GM12878 (cell line): Measurements from ENCODE around the gene B3GALNT2.

Experiments used
- CHD4 ChIP-seq: fragments of 200-600 bp; sonication (generic); IDR thresholded peaks from 2 replicates; pipeline ENCODE4 v1.6.1; 2016; ENCODE audit warnings: mild to moderate bottlenecking
- E2F8 ChIP-seq: fragments of 450-650 bp; IDR thresholded peaks from 2 replicates; pipeline ENCODE4 v1.6.1; 2018; ENCODE audit warnings: mild to moderate bottlenecking, low read depth, moderate library complexity; ENCODE audit not compliant: partially characterized antibody
- MAX ChIP-seq: IDR thresholded peaks from 2 replicates; pipeline ENCODE4 v1.6.1; 2012; ENCODE audit warnings: low read depth, low read length, improper control_type of control experiment
- MYC ChIP-seq: IDR thresholded peaks from 2 replicates; pipeline ENCODE4 v1.6.1; 2011; ENCODE audit warnings: mild to moderate bottlenecking, low read length, moderate library complexity, inconsistent platforms; ENCODE audit not compliant: insufficient read depth, insufficient replicate concordance, insufficient read length, severe bottlenecking
- NR2C2 ChIP-seq: IDR thresholded peaks from 2 replicates; pipeline ENCODE4 v1.6.1; 2011; ENCODE audit warnings: borderline replicate concordance, low read depth; ENCODE audit not compliant: control insufficient read depth, insufficient read length
- PML ChIP-seq: IDR thresholded peaks from 2 replicates; pipeline ENCODE4 v1.6.1; 2012; ENCODE audit warnings: low read length, inconsistent platforms
- POLR2A ChIP-seq: IDR thresholded peaks from 2 replicates; pipeline ENCODE4 v1.6.1; 2011; ENCODE audit warnings: low read depth, mild to moderate bottlenecking, low read length
- POLR2AphosphoS5 ChIP-seq: IDR thresholded peaks from 2 replicates; pipeline ENCODE4 v1.6.1; 2011; ENCODE audit warnings: mild to moderate bottlenecking, low read length, inconsistent platforms

- no peak for TF ChIP-seq MYC
- no peak for TF ChIP-seq POLR2AphosphoS5
- TF ChIP-seq CHD4: no peak
- no peak for TF ChIP-seq MAX
- TF ChIP-seq NR2C2: no peak
- TF ChIP-seq POLR2A: no peak
- no peak for TF ChIP-seq PML
- TF ChIP-seq E2F8: no peak
These were observed 23.1 kb upstream of the B3GALNT2 start for GRCh38 chr1:235527196-235527814.
